ENCODE data around the gene MPDZ.

Gene MPDZ

GRCh38 chr9:13118313-13118712 lies 161.2 kb downstream of the MPDZ start:
- no peak for DNase-seq (ENCODE audit: extremely low read depth, insufficient read length)
- no peaks in the 10 kb centered on the region for H3K27me3 ChIP-seq (replicated peaks; ENCODE audit: control insufficient read depth, insufficient read depth, low read length)
- TF ChIP-seq CTCF (IDR thresholded peaks at IDR 0.05; ENCODE audit: insufficient read depth, low read length, poor library complexity, severe bottlenecking): no peak
- H3K36me3 ChIP-seq (ENCODE audit: control insufficient read depth, insufficient read depth, low read length): no peaks in the 10 kb centered on the region
- no peak overlapping the region for H3K4me3 ChIP-seq (replicated peaks; ENCODE audit: low read depth, low read length)

- no peak for TF ChIP-seq CTCF (IDR thresholded peaks at IDR 0.05; ENCODE audit: insufficient read depth, low read length, poor library complexity, severe bottlenecking)
- no peak overlapping the region for H3K4me3 ChIP-seq (replicated peaks; ENCODE audit: low read depth, low read length)
- DNase-seq (ENCODE audit: extremely low read depth, insufficient read length): no peak
- H3K27me3 ChIP-seq (replicated peaks; ENCODE audit: control insufficient read depth, insufficient read depth, low read length): no peaks in the 10 kb centered on the region
- no peaks in the 10 kb centered on the region for H3K36me3 ChIP-seq (ENCODE audit: control insufficient read depth, insufficient read depth, low read length)
Measured at GRCh38 chr9:13116292-13116691, 163.2 kb downstream of the MPDZ start.

GRCh38 chr9:13113751-13114150 lies 165.7 kb downstream of the MPDZ start:
- no peaks in the 10 kb centered on the region for H3K36me3 ChIP-seq (ENCODE audit: control insufficient read depth, insufficient read depth, low read length)
- no peak for DNase-seq (ENCODE audit: extremely low read depth, insufficient read length)
- H3K4me3 ChIP-seq (replicated peaks; ENCODE audit: low read depth, low read length): no peak overlapping the region
- no peak for TF ChIP-seq CTCF (IDR thresholded peaks at IDR 0.05; ENCODE audit: insufficient read depth, low read length, poor library complexity, severe bottlenecking)
- H3K27me3 ChIP-seq (replicated peaks; ENCODE audit: control insufficient read depth, insufficient read depth, low read length): no peaks in the 10 kb centered on the region

GRCh38 chr9:13113216-13113615 lies 166.3 kb downstream of the MPDZ start:
- H3K36me3 ChIP-seq (ENCODE audit: control insufficient read depth, insufficient read depth, low read length): no peaks in the 10 kb centered on the region
- no peak for TF ChIP-seq CTCF (IDR thresholded peaks at IDR 0.05; ENCODE audit: insufficient read depth, low read length, poor library complexity, severe bottlenecking)
- no peaks in the 10 kb centered on the region for H3K27me3 ChIP-seq (replicated peaks; ENCODE audit: control insufficient read depth, insufficient read depth, low read length)
- DNase-seq (ENCODE audit: extremely low read depth, insufficient read length): no peak
- no peak overlapping the region for H3K4me3 ChIP-seq (replicated peaks; ENCODE audit: low read depth, low read length)

- H3K36me3 ChIP-seq (ENCODE audit: control insufficient read depth, insufficient read depth, low read length): no peaks in the 10 kb centered on the region
- no peak overlapping the region for H3K4me3 ChIP-seq (replicated peaks; ENCODE audit: low read depth, low read length)
- H3K27me3 ChIP-seq (replicated peaks; ENCODE audit: control insufficient read depth, insufficient read depth, low read length): no peaks in the 10 kb centered on the region
- TF ChIP-seq CTCF (IDR thresholded peaks at IDR 0.05; ENCODE audit: insufficient read depth, low read length, poor library complexity, severe bottlenecking): no peak
- no peak for DNase-seq (ENCODE audit: extremely low read depth, insufficient read length)
Measured at GRCh38 chr9:13111778-13112177, 167.7 kb downstream of the MPDZ start.

GRCh38 chr9:13110766-13111417 lies 168.6 kb downstream of the MPDZ start:
- Histone ChIP-seq H3K27me3 (replicated peaks; ENCODE audit: control insufficient read depth, insufficient read depth, low read length) (no peaks in the 10 kb centered on the region), H3K4me3 (replicated peaks; ENCODE audit: low read depth, low read length) (no peak overlapping the region), H3K36me3 (ENCODE audit: control insufficient read depth, insufficient read depth, low read length) (no peaks in the 10 kb centered on the region)
- TF ChIP-seq CTCF (IDR thresholded peaks at IDR 0.05; ENCODE audit: insufficient read depth, low read length, poor library complexity, severe bottlenecking): no peak
- no peak for DNase-seq (ENCODE audit: extremely low read depth, insufficient read length)

Data from GM06990 (cell line).